Rectal smooth muscle tissue (tissue), 1 donor: Measurements from ENCODE around the gene PZP.

ENCODE experiments used
- H3K27ac ChIP-seq: one replicate; pipeline ENCODE4 v1.7.0; 2013; ENCODE audit warnings: low read depth, low read length, inconsistent platforms
- H3K27me3 ChIP-seq: one replicate; pipeline ENCODE4 v1.7.0; 2013; ENCODE audit warnings: low read length; ENCODE audit not compliant: control insufficient read depth, insufficient read depth
- H3K36me3 ChIP-seq: one replicate; pipeline ENCODE4 v1.7.0; 2013; ENCODE audit warnings: low read length; ENCODE audit not compliant: control insufficient read depth, insufficient read depth
- H3K4me1 ChIP-seq: one replicate; pipeline ENCODE4 v1.7.0; 2013; ENCODE audit warnings: low read length; ENCODE audit not compliant: control insufficient read depth, insufficient read depth
- H3K4me3 ChIP-seq: one replicate; pipeline ENCODE4 v1.7.0; 2013; ENCODE audit warnings: low read length
- H3K9ac ChIP-seq: one replicate; pipeline ENCODE4 v1.7.0; 2013; ENCODE audit warnings: low read length

PZP gene

DNA sequence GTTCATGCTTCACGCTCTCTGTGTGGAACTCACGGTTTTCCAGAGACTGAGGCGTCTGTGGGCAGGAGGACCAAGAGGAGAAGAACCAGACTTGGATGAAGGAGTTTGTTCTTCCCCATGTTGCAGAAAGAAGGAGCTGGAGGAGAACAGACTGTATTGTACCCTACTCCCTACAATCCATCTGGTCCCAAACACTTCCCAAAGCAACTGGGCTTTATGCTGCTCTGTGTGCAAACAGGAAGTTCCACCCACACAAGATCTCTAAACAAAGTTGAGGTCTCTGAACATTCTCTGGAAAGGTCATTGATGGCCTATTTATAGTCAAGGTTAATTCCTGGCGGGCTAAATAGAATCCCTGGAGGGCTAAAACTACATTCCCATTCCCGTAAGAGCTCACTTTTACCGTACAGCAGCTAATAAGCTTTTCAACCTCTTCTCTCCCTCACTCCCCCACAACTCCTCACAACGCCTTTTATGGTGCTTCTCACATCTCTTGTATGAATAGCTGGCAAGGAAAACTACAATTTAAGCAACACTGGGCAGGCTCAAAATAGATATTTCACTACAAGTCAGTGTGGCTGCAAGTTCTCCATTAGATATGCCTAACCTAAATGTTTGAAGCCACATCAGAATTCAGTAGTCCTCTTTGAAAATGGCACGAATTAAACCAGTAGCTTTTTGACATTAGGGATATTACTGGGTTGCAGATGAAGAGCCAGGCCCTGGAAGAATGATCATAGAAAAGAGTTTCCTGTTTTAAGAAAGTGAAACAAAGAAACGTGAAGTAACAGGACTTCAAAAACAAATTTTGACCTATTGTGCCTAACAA, 92.2 kb downstream of the PZP start, which contains the start of gene A2M:
TSS of gene A2M (minus strand) at position 189 of the 829 bp plus-strand sequence. CDS start at position 119, 70 bp downstream.
- no peaks in the 10 kb centered on the region for H3K36me3 ChIP-seq
- H3K4me3 ChIP-seq: peak within 1 kb of the TSS; percentile 16
- peaks cover 16% of the 10 kb centered on the region for H3K4me1 ChIP-seq
- H3K27ac ChIP-seq: peak within 1 kb of the TSS; percentile 86
- no peak within 1 kb of the TSS for H3K9ac ChIP-seq
- H3K27me3 ChIP-seq: no peaks in the 10 kb centered on the region

DNA sequence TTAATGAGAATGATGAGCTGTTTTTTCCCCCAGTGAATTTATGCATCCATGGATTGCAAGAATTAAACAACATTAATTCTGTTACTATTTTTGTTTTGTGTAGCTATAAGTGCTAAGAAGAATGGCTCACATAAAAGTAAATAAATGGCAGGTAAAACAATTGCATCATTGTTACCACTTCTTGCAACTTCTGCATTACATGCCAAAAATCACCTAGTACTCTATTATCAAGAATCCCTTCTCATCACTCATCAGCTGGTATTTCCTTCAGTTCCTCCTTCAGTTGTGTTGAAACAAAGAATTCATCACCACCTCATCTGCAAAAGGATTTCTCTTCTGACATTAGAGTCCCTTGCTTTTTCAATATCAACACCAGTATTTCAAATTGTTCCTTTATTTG, 93.2 kb downstream of the PZP start:
- Histone ChIP-seq H3K27me3 (no peaks in the 10 kb centered on the region), H3K4me1 (peaks cover 16% of the 10 kb centered on the region), H3K4me3 (peak overlapping the region; percentile 16), H3K36me3 (no peaks in the 10 kb centered on the region), H3K27ac (peak overlapping the region; percentile 86), H3K9ac (no peak overlapping the region)

DNA sequence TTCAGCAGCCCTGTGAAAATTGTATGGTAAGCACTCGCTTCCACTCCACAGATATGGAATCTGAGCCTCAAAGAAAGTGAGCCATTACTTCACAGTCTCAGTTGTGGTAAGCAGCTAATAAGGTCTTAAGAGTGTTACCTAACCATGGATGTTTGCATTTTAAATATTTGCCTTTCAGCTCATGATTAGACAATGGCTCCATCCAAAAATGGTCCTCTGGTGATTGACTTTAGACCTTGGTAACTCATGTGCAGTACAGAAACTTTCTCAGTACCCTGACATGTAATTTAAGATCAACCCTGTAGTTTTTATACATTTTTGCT, 94.2 kb downstream of the PZP start:
- Histone ChIP-seq H3K4me3 (peak overlapping the region; percentile 57), H3K4me1 (peaks cover 16% of the 10 kb centered on the region), H3K27me3 (no peaks in the 10 kb centered on the region), H3K27ac (no peak overlapping the region), H3K9ac (no peak overlapping the region), H3K36me3 (no peaks in the 10 kb centered on the region)

DNA sequence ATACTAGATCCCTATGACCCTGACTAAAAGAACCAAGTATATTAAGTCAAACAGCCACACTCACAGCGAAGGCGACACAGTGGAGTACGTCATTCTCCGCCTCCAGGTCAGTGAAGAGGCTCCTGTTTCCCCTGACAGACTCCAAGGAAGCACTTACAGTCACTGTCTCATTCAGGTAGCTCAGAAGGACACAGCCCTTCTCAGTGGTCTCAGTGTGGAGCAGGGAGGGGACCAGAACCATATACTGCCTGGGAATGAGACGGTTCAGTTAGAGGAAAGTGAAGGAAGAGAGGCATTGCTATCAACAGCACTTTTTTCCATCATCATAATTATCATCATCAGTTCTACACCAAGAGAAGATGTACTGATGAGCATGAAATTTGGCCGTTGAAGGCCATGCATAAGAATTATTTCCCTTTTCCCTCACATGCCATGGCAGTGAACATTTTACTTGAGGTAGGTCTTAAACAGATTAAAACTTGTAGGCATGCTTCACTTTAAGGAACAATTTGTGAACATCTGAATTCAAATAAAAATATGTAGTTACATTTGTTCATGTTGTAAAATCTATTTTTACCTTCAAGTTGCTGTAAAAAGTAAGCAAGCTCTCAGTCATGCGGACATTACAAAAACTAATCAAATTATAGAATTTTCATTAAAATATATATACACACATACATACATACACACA, 94.8 kb downstream of the PZP start:
- Histone ChIP-seq H3K27me3 (no peaks in the 10 kb centered on the region), H3K36me3 (no peaks in the 10 kb centered on the region), H3K4me1 (peaks cover 16% of the 10 kb centered on the region), H3K4me3 (peak overlapping the region; percentile 57), H3K27ac (peak overlapping the region; percentile 32), H3K9ac (no peak overlapping the region)

DNA sequence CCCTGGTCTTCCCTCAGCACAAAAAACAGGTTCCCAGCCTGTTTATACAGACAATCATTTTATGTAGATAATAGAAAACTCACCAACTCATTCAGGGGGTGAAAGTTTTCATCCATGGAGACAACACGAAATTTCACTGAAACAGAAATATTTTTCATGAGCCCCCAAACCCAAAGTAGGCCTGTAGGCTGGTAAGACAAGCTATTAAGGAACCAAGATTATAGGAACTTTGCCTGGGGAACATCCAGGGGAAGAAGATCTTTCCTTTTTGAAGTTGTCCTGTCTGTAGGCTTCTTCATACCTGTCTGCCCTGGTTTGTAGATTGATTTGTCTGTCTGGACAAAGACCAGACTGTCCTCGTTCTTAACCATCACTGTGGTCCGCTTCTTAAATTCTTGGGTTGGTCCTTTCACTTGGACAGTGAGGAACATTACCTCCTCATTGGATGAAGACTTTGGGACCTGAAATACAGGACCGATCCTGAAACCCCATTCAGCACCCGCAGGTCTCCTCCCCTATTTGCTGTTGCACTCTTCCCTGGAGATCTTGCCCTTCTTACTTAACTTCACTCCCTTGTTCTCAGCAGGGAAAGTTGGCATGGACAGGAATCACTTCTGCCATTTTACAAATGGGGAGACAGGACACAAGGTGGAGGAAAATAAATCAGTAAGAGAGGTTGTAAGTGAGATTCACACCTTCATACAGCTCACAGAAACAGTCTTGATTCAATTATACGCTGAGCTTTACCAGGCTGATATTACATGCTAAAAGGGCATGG, 95.9 kb downstream of the PZP start:
- H3K4me3 ChIP-seq: no peak overlapping the region

DNA sequence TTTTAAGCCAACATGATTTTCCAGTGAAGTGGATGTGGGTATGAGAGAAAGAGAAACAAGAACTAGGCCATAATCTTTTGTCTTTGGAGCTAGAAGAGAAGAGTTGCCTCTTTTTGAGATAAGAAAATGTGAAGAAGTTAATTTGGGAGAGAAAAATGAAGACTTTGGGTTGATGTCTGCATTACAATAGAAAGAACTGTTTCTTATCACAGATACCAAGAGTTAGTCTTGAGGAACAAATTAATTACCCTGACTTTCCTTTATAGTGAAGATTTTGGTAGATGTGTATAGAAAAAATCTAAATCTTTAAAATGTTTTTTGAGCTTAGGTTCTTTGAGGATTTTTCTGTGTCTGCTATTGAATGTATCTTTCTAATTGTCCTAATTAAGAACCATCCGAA, 96.7 kb downstream of the PZP start:
- Histone ChIP-seq H3K9ac (no peak overlapping the region), H3K36me3 (no peaks in the 10 kb centered on the region), H3K27ac (no peak overlapping the region), H3K27me3 (no peaks in the 10 kb centered on the region), H3K4me3 (no peak overlapping the region), H3K4me1 (no peaks in the 10 kb centered on the region)

More for the DNA sequence above, 95.9 kb downstream of the PZP start:
- Histone ChIP-seq H3K27me3 (no peaks in the 10 kb centered on the region), H3K4me1 (peaks cover 7% of the 10 kb centered on the region), H3K27ac (no peak overlapping the region), H3K36me3 (no peaks in the 10 kb centered on the region), H3K9ac (no peak overlapping the region)

DNA sequence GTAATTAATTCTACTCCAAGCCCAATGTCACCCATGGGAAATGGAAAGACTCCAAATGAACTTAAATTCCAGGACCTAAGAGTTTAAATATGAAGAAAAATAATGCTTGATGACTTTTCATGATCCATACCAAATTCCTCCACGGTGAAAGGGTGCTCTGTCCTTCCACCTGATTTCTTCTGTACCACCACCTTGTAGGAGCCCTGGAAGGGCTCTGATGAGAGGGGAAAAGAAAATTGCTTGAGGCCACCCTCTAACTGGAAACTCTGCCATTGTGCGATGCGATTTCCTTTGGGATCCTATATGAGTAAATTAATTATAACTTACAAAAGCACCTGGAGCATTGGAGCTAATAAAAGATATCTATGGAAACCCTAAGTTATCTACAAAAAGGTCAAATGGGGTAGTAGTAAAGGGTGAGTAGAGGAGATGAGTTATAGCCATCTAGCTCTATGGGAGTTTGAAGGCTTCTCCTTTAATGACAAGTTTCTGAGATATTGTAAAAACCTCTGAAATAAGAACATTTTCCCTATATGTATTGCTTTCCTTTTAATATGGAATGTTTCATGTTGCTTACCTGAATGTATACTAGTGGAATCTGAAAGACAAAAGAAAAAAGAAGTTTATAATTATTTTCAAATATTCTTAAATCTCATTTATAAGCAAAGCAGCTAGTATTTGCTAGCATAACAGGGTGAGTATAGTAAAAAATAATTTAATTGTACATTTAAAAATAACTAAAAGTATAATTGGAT, 98.3 kb downstream of the PZP start:
- Histone ChIP-seq H3K4me1 (no peaks in the 10 kb centered on the region), H3K27ac (no peak overlapping the region), H3K36me3 (peaks cover 4% of the 10 kb centered on the region), H3K9ac (no peak overlapping the region), H3K27me3 (no peaks in the 10 kb centered on the region), H3K4me3 (no peak overlapping the region)

DNA sequence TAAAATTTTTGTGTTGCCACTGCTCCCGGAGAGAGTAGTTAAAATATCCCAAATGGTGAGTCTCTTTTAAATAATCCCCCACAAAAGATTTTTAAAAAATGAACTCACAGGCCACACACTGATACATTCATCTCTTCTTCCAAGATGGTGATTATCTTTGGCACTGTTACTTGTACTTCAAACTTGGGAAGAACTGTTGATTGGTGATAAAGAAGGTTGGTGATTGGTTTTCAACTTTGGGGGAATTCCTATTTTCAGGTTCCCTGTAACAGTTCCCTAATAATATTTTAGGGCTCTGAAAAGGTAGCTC, 99.0 kb downstream of the PZP start:
- H3K9ac ChIP-seq: no peak overlapping the region

DNA sequence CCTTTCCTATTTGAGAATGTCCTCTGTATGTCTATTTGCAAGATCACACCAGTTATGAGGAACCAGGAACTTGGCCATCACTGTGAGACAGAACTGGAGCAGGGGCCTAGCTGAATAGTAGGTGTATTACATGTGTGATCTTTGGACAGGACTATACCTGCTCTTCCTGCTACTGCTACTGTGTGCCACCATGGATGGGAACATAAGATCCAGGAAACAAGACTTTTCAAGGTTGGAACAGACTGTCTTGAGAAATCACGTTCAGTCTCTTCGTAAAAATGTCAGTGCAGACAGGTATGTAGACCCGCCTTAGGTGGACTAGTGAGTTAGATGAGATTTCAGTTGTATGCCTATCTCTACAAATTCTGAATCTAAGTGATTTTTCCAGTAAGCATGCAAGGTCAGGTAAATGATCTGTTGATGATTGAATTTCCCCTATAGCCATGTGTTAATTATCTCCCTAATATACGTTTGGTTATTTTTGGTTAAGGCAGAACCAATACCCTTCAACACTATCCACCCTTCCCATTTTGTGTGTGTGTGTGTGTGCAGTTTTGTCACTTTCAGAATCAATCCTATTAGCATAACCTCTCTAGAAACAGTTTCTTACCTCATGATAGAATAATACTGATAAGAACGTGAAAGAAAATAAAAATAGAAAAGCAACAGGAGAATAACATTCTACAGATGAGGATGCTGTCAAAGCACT, 99.5 kb downstream of the PZP start:
- Histone ChIP-seq H3K27ac (no peak overlapping the region), H3K9ac (no peak overlapping the region), H3K36me3 (peaks cover 10% of the 10 kb centered on the region), H3K4me3 (no peak overlapping the region), H3K27me3 (no peaks in the 10 kb centered on the region), H3K4me1 (no peaks in the 10 kb centered on the region)

More for the DNA sequence above, 99.0 kb downstream of the PZP start:
- Histone ChIP-seq H3K4me1 (no peaks in the 10 kb centered on the region), H3K4me3 (no peak overlapping the region), H3K36me3 (peaks cover 6% of the 10 kb centered on the region), H3K27ac (no peak overlapping the region), H3K27me3 (no peaks in the 10 kb centered on the region)

DNA sequence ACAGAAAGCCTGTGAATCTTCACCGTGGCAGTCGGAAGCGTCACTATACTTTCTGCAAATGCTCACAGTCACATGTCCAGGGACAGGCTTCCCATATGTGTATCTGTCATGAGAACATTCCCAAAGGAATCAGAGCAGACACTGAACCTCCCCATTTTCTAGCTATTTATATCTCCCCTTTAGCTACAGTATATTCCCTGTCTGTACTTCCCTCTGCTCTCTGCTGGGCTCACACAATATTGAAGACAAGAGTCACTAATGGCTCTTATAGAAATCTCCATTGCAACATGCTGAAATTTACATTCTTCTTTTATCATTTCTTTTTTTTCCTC, 100.7 kb downstream of the PZP start:
- peaks cover 10% of the 10 kb centered on the region for H3K36me3 ChIP-seq
- H3K4me3 ChIP-seq: no peak overlapping the region
- no peaks in the 10 kb centered on the region for H3K27me3 ChIP-seq
- H3K4me1 ChIP-seq: no peaks in the 10 kb centered on the region
- no peak overlapping the region for H3K27ac ChIP-seq
- no peak overlapping the region for H3K9ac ChIP-seq

DNA sequence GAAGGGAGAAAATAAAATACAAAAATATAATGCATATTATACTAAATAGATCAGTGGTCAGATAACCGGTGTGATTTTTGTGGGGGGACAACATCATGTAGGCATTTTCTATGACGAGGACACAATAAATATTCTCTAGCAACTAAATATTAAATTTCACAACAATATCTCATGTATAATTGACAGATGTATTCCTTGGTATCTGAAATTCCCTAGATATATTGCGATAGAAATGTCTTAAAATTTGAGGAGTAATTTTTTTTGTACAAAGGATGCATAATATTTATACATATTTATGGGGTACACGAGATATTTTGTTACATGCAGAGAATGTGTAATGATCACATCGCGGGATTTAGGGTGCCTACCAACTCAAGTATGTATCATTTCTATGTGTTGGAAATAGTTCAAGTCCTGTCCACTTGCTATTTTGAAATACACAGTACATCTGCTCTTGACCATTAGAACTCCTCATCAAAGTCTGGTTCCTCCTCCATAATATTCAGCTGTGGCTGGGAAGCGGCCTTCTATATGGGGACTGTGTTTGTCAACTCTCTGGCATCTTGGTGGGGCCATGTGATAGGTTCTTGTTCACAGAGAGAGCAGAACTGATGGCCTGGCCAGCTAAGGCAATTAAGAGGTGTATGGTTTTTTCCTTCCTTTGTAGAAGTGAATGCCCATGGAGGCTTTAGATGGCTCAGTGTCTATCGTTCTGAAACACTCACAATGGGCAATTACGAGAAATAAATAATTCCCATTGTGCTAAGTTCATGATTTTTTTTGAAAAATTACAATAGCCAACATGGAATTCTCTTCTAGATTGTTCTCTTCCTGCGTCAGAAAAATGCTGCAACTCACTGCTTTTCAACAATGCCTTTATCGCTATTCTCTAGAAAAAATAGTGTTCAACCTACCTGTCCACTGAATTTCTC, 101.3 kb downstream of the PZP start:
- Histone ChIP-seq H3K4me1 (no peaks in the 10 kb centered on the region), H3K27me3 (no peaks in the 10 kb centered on the region), H3K27ac (no peak overlapping the region), H3K36me3 (peaks cover 10% of the 10 kb centered on the region), H3K4me3 (no peak overlapping the region), H3K9ac (no peak overlapping the region)
